WTC11 (cell line): ENCODE results near the gene BRD4. TPM values are rescaled to one million over a fixed set of nuclear protein-coding genes. Genes with fewer than 3 reads are reported as not detected.

ENCODE experiments used
- CREB1 ChIP-seq: sonication (generic); formaldehyde crosslinking; IDR thresholded peaks from 2 replicates; pipeline ENCODE4 v1.8.0; 2023; ENCODE audit warnings: mild to moderate bottlenecking, missing genetic modification reagents
- E2F5 ChIP-seq: sonication (generic); formaldehyde crosslinking; IDR thresholded peaks from 2 replicates; pipeline ENCODE4 v1.8.1; 2022; ENCODE audit warnings: mild to moderate bottlenecking, moderate library complexity, missing genetic modification reagents
- EMX1 ChIP-seq: fragments of 250-450 bp; sonication (Bioruptor Pico); IDR thresholded peaks from 2 replicates; pipeline ENCODE4 v1.8.0; 2021; ENCODE audit warnings: mild to moderate bottlenecking
- FOXP1 ChIP-seq: sonication (generic); formaldehyde crosslinking; IDR thresholded peaks from 2 replicates; pipeline ENCODE4 v1.8.0; 2022; ENCODE audit warnings: missing genetic modification reagents, mild to moderate bottlenecking, moderate library complexity, borderline replicate concordance
- FOXP4 ChIP-seq: sonication (generic); formaldehyde crosslinking; IDR thresholded peaks from 2 replicates; pipeline ENCODE4 v1.8.0; 2022; ENCODE audit warnings: mild to moderate bottlenecking, missing genetic modification reagents
- GTF2I ChIP-seq: fragments of 250-450 bp; sonication (Bioruptor Pico); conservative IDR thresholded peaks from 2 replicates; pipeline ENCODE4 v1.4.0; 2021; ENCODE audit warnings: mild to moderate bottlenecking
- KAT7 ChIP-seq: sonication (generic); formaldehyde crosslinking; IDR thresholded peaks from 2 replicates; pipeline ENCODE4 v1.8.1; 2023; ENCODE audit warnings: missing genetic modification reagents, mild to moderate bottlenecking, borderline replicate concordance
- MAX ChIP-seq: sonication (generic); formaldehyde crosslinking; IDR thresholded peaks from 2 replicates; pipeline ENCODE4 v1.8.0; 2022; ENCODE audit warnings: mild to moderate bottlenecking, missing genetic modification reagents
- NFE2L1 ChIP-seq: sonication (generic); formaldehyde crosslinking; IDR thresholded peaks from 2 replicates; pipeline ENCODE4 v1.8.1; 2023; ENCODE audit warnings: missing genetic modification reagents
- NFYB ChIP-seq: sonication (generic); formaldehyde crosslinking; conservative IDR thresholded peaks from 2 replicates; pipeline ENCODE4 v1.8.0; 2022; ENCODE audit warnings: low read depth, missing genetic modification reagents
- NR3C1 ChIP-seq: sonication (generic); formaldehyde crosslinking; conservative IDR thresholded peaks from 2 replicates; pipeline ENCODE4 v1.8.1; 2023; ENCODE audit warnings: low read depth, mild to moderate bottlenecking, missing genetic modification reagents
- OVOL2 ChIP-seq: fragments of 250-450 bp; sonication (Bioruptor Pico); IDR thresholded peaks from 2 replicates; pipeline ENCODE4 v1.9.0; 2021; ENCODE audit warnings: mild to moderate bottlenecking, borderline replicate concordance
- SMAD3 ChIP-seq: sonication (generic); formaldehyde crosslinking; IDR thresholded peaks from 2 replicates; pipeline ENCODE4 v1.8.0; 2022; ENCODE audit warnings: missing genetic modification reagents, mild to moderate bottlenecking, borderline replicate concordance
- SP1 ChIP-seq: sonication (generic); formaldehyde crosslinking; conservative IDR thresholded peaks from 2 replicates; pipeline ENCODE4 v1.8.1; 2022; ENCODE audit warnings: missing genetic modification reagents
- STAT6 ChIP-seq: sonication (generic); formaldehyde crosslinking; conservative IDR thresholded peaks from 2 replicates; pipeline ENCODE4 v1.8.1; 2023; ENCODE audit warnings: mild to moderate bottlenecking, low read depth, missing genetic modification reagents, moderate library complexity
- ZNF138 ChIP-seq: sonication (generic); formaldehyde crosslinking; conservative IDR thresholded peaks from 2 replicates; pipeline ENCODE4 v1.8.1; 2022; ENCODE audit warnings: mild to moderate bottlenecking, moderate library complexity, missing genetic modification reagents
- ZNF263 ChIP-seq: sonication (generic); formaldehyde crosslinking; IDR thresholded peaks from 2 replicates; pipeline ENCODE4 v1.8.1; 2022; ENCODE audit warnings: low read depth, mild to moderate bottlenecking, moderate library complexity, missing genetic modification reagents
- ZNF512 ChIP-seq: sonication (generic); formaldehyde crosslinking; IDR thresholded peaks from 2 replicates; pipeline ENCODE4 v1.8.1; 2022; ENCODE audit warnings: missing genetic modification reagents, borderline replicate concordance
- total RNA-seq: library from RNA; stranded (reverse); gene quantifications from 3 replicates; pipeline ENCODE4 v1.2.3, GENCODE V29; 2021
- TF ChIP-seq, protein P1 (sequence below): sonication (generic); formaldehyde crosslinking; IDR thresholded peaks from 2 replicates; pipeline ENCODE4 v1.8.1; 2023; ENCODE audit warnings: mild to moderate bottlenecking, moderate library complexity, missing genetic modification reagents
- TF ChIP-seq, protein P2 (sequence below): sonication (generic); formaldehyde crosslinking; IDR thresholded peaks from 2 replicates; pipeline ENCODE4 v1.8.0; 2023; ENCODE audit warnings: mild to moderate bottlenecking, missing genetic modification reagents
- TF ChIP-seq, protein P3 (sequence below): fragments of 250-450 bp; sonication (Bioruptor Pico); IDR thresholded peaks from 2 replicates; pipeline ENCODE4 v1.9.0; 2021; ENCODE audit warnings: moderate library complexity, mild to moderate bottlenecking, inconsistent platforms, borderline replicate concordance
- TF ChIP-seq, protein P4 (sequence below): sonication (generic); formaldehyde crosslinking; IDR thresholded peaks from 2 replicates; pipeline ENCODE4 v1.8.1; 2023; ENCODE audit warnings: mild to moderate bottlenecking, missing genetic modification reagents, moderate library complexity

The BRD4 gene
- total RNA-seq, 1 experiment from 2014 or later: 128 TPM

DNA sequence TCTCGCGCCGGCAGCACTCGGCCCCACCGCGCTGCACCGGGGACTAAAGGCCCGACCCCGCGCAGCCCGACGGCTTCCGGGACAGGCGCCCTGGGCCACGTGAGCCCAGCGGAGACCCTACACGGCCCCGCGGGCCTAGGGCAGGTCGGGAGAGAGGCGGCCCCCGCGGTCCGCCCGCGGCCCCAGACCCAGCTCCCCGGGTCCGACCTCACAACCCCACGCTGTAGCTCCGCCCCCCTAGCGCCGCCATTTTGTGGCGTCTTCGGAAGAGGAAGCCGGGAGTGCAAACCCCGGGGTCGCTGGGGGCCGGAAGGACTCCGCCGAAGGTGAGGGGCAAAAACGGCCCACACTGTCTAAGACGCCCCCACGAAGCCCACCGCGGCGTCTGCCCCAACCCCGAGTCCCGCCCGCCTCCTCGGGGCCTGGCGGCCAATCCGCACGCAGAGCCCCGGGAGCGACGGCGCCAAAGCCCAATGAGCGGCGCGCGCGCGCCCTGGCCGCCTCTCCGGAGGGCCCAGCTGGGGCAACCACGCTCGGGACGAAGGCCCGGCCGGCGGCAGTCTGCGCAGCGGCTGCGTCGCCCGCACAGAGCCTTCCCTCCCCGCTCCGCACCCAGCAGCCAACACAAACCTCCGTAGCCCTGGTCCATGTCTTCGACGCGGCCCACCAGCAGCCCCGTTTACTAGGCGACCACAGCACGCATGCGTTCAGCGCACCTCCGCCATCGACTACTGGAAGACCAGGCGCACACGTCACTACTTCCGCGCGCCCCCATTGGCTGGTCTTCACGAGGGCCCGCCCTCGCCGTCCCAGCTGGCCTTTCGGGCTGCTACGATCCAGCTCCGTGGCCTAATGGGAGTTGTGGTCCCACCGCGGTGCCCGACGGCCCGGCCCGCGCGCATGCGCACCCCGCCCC, 47.0 kb upstream of the BRD4 start, which contains the start of gene AKAP8 (continued):
- TF ChIP-seq MAX (0 out of 2 replicates have a peak, but pooled peaks have one; percentile 37), E2F5 (peak; percentile 52; the same call in 1 of the 2 replicates), ZNF263 (CRISPR knock-in tag) (0 out of 2 replicates have a peak, but pooled peaks have one; percentile 23), SMAD3 (CRISPR knock-in tag) (no peak), GTF2I (CRISPR knock-in tag) (no peak), STAT6 (no peak), NR3C1 (CRISPR knock-in tag) (no peak), KAT7 (CRISPR knock-in tag) (0 out of 2 replicates have a peak, but pooled peaks have one; percentile 12), FOXP4 (CRISPR knock-in tag) (peak; percentile 80), NFYB (CRISPR knock-in tag) (peak; percentile 95), NFE2L1 (no peak), SP1 (peak; percentile 81), ZNF512 (CRISPR knock-in tag) (no peak), CREB1 (CRISPR knock-in tag) (no peak), OVOL2 (no peak), FOXP1 (peak; percentile 9; the same call in 1 of the 2 replicates), ZNF138 (no peak), EMX1 (CRISPR knock-in tag) (peak; percentile 92)
- TF ChIP-seq, protein P1, sequence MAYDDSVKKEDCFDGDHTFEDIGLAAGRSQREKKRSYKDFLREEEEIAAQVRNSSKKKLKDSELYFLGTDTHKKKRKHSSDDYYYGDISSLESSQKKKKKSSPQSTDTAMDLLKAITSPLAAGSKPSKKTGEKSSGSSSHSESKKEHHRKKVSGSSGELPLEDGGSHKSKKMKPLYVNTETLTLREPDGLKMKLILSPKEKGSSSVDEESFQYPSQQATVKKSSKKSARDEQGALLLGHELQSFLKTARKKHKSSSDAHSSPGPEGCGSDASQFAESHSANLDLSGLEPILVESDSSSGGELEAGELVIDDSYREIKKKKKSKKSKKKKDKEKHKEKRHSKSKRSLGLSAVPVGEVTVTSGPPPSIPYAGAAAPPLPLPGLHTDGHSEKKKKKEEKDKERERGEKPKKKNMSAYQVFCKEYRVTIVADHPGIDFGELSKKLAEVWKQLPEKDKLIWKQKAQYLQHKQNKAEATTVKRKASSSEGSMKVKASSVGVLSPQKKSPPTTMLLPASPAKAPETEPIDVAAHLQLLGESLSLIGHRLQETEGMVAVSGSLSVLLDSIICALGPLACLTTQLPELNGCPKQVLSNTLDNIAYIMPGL (CRISPR knock-in tag): no peak; the same call in none of the 2 replicates
- TF ChIP-seq, protein P2, sequence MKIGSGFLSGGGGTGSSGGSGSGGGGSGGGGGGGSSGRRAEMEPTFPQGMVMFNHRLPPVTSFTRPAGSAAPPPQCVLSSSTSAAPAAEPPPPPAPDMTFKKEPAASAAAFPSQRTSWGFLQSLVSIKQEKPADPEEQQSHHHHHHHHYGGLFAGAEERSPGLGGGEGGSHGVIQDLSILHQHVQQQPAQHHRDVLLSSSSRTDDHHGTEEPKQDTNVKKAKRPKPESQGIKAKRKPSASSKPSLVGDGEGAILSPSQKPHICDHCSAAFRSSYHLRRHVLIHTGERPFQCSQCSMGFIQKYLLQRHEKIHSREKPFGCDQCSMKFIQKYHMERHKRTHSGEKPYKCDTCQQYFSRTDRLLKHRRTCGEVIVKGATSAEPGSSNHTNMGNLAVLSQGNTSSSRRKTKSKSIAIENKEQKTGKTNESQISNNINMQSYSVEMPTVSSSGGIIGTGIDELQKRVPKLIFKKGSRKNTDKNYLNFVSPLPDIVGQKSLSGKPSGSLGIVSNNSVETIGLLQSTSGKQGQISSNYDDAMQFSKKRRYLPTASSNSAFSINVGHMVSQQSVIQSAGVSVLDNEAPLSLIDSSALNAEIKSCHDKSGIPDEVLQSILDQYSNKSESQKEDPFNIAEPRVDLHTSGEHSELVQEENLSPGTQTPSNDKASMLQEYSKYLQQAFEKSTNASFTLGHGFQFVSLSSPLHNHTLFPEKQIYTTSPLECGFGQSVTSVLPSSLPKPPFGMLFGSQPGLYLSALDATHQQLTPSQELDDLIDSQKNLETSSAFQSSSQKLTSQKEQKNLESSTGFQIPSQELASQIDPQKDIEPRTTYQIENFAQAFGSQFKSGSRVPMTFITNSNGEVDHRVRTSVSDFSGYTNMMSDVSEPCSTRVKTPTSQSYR (CRISPR knock-in tag): no peak
- TF ChIP-seq, protein P3, sequence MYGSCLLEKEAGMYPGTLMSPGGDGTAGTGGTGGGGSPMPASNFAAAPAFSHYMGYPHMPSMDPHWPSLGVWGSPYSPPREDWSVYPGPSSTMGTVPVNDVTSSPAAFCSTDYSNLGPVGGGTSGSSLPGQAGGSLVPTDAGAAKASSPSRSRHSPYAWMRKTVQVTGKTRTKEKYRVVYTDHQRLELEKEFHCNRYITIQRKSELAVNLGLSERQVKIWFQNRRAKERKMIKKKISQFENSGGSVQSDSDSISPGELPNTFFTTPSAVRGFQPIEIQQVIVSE (CRISPR knock-in tag): peak; percentile 51; the same call in 1 of the 2 replicates
- TF ChIP-seq, protein P4, sequence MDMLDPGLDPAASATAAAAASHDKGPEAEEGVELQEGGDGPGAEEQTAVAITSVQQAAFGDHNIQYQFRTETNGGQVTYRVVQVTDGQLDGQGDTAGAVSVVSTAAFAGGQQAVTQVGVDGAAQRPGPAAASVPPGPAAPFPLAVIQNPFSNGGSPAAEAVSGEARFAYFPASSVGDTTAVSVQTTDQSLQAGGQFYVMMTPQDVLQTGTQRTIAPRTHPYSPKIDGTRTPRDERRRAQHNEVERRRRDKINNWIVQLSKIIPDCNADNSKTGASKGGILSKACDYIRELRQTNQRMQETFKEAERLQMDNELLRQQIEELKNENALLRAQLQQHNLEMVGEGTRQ (CRISPR knock-in tag): no peak; the same call in 1 of the 2 replicates
